Measurements from ENCODE around the gene SPTLC3. TPM values are rescaled to one million over a fixed set of nuclear protein-coding genes. Genes with fewer than 3 reads are reported as not detected.

SPTLC3 gene
- total and polyA plus RNA-seq, 2 of the 13 experiments (the other 11 are each of a cell fraction or from before 2014, with no cell fraction given), result 20.5 to 95.6 TPM

DNA sequence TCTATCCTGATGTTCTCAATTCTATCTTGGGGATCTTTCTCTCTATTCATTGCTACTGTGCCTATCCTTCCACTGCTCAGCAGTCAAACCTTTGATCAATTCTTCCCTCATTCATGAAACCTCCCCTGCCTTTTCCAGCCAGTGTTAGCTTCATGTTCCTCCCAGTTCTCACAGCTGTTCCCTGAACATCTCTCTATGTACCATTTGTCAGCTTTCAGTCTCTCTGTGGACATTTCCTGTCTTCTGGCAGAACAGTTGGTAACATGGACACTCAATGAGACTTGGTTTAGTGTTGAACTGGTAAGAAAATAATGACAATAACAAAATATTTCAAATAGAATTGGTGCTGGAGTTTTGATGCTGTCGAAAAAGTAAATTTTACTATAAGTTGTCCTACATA, 26.2 kb downstream of the SPTLC3 start:
- no TSS peak for BruUV-seq (replicated peaks)
- ChIA-PET POLR2A (no interaction called here), CTCF (ENCODE audit: low intra/inter-chr PET ratio, low total read pairs) (no interaction called here)
- Histone ChIP-seq H3K4me2 (ENCODE audit: low read depth, low read length) (no peak overlapping the region), H3K36me3 (replicated peaks in 1 of 2; ENCODE audit: control insufficient read depth in 1 of 2, insufficient read depth in 2 of 2, low read length in 2 of 2) (peaks cover 16 to 44% of the 10 kb centered on the region in 2 experiments), H3K4me1 (ENCODE audit: insufficient read depth, low read length) (peaks cover 6% of the 10 kb centered on the region), H3K9ac (ENCODE audit: insufficient read depth, low read depth, low read length) (no peak overlapping the region), H3K4me3 (replicated peaks in 1 of 3; ENCODE audit: insufficient read depth in 1 of 3, low read depth in 2 of 3, low read length in 3 of 3) (no peak overlapping the region), H3K9me3 (ENCODE audit: low read length) (no peaks in the 10 kb centered on the region), H3K27me3 (ENCODE audit: control insufficient read depth in 1 of 2, insufficient read depth in 2 of 2, low read length in 2 of 2) (no peaks in the 10 kb centered on the region), H2AFZ (ENCODE audit: low read length) (no peak overlapping the region), H3K27ac (ENCODE audit: extremely low read length, insufficient read depth, low read length) (no peak overlapping the region), H4K20me1 (ENCODE audit: insufficient read depth, low read length) (no peaks in the 10 kb centered on the region), H3K79me2 (ENCODE audit: insufficient read depth, low read length) (no peaks in the 10 kb centered on the region)
- WGBS (ENCODE audit: low lambda C conversion rate), result 95% methylated on average over 1 of the region's 1 CpG
- ATAC-seq (no peak), FAIRE-seq (no peak), DNase-seq (ENCODE audit: low spot score) (no peak)
- in situ Hi-C loops (cut with HindIII; ENCODE audit: extremely low pct_ligation_motif_present, low pct_unique_long_range_greater_than_20kb) (no loop called here), intact Hi-C loops (cut with micrococcal nuclease; ENCODE audit: unreplicated experiment) (no loop called here)
- TF ChIP-seq ZMYM4 (CRISPR knock-in tag; IDR thresholded peaks at IDR 0.05) (0 out of 2 replicates have a peak, but pooled peaks have one; percentile 16), NR2F6 (IDR thresholded peaks at IDR 0.05) (no peak), NR2F6 (CRISPR knock-in tag; IDR thresholded peaks at IDR 0.05) (no peak)

DNA sequence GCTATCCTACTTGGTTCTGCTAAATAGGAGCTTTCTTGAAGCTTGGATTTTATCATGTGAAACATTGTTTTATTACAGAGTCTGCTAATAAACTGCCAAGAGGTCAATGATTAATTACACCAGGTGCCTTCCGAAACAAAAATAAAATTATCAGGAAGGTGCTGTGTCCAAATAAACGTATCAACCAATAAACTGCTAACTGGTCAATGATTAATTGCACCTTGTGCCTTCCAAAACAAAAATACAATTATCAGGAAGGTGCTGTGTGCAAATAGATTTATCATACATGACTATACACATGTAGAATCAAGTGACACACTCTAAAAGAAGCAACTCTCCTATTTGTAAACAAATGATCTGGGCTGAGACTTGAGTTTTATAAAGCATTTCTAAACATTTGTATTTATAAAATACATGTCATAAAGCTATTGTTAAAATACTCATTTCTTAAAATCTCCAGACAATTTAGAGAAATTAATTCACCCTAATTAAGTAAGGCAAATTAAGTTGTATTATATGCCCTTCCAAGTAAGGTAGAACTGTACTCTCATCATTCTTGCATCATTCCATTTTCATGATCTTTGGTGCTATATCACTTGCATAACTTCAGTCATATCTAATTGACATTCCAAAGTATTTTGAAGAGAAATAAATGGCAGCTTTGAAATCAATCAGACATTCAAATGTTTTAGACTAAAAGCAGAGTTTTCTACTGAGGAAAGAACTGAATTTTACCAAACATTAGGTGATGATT, 26.8 kb downstream of the SPTLC3 start:
- H3K27me3 ChIP-seq (ENCODE audit: control insufficient read depth in 1 of 2, insufficient read depth in 2 of 2, low read length in 2 of 2), result no peaks in the 10 kb centered on the region
- peaks cover 15 to 38% of the 10 kb centered on the region in 2 experiments for H3K36me3 ChIP-seq (replicated peaks in 1 of 2; ENCODE audit: control insufficient read depth in 1 of 2, insufficient read depth in 2 of 2, low read length in 2 of 2)
- H3K27ac ChIP-seq (ENCODE audit: extremely low read length, insufficient read depth, low read length), result no peak overlapping the region
- ChIA-PET CTCF (ENCODE audit: low intra/inter-chr PET ratio, low total read pairs) (no interaction called here), POLR2A (no interaction called here)
- intact Hi-C loops (cut with micrococcal nuclease; ENCODE audit: unreplicated experiment) (no loop called here), in situ Hi-C loops (cut with HindIII; ENCODE audit: extremely low pct_ligation_motif_present, low pct_unique_long_range_greater_than_20kb) (no loop called here)
- no peak overlapping the region for H3K4me3 ChIP-seq (replicated peaks in 1 of 3; ENCODE audit: insufficient read depth in 1 of 3, low read depth in 2 of 3, low read length in 3 of 3)
- no peaks in the 10 kb centered on the region for H3K4me1 ChIP-seq (ENCODE audit: insufficient read depth, low read length)
- H3K9me3 ChIP-seq (ENCODE audit: low read length), result no peaks in the 10 kb centered on the region
- DNase-seq (ENCODE audit: low spot score) (no peak), FAIRE-seq (no peak), ATAC-seq (no peak)
- H4K20me1 ChIP-seq (ENCODE audit: insufficient read depth, low read length), result no peaks in the 10 kb centered on the region
- no peaks in the 10 kb centered on the region for H3K79me2 ChIP-seq (ENCODE audit: insufficient read depth, low read length)
- BruUV-seq (replicated peaks), result no TSS peak
- no peak overlapping the region for H3K4me2 ChIP-seq (ENCODE audit: low read depth, low read length)
- 90% methylated on average over 2 of the region's 2 CpGs for WGBS (ENCODE audit: low lambda C conversion rate)
- no peak overlapping the region for H3K9ac ChIP-seq (ENCODE audit: insufficient read depth, low read depth, low read length)
- no peak overlapping the region for H2AFZ ChIP-seq (ENCODE audit: low read length)
- TF ChIP-seq HNRNPLL (IDR thresholded peaks at IDR 0.05; ENCODE audit: low read depth, low read length, poor library complexity, severe bottlenecking), result no peak
- no peak for TF ChIP-seq ZHX2 (IDR thresholded peaks at IDR 0.05; ENCODE audit: low read depth)
- no peak for TF ChIP-seq ZHX2 (CRISPR knock-in tag; IDR thresholded peaks at IDR 0.05; ENCODE audit: borderline replicate concordance)
- TF ChIP-seq DMAP1 (CRISPR knock-in tag; IDR thresholded peaks at IDR 0.05), result no peak
- no peak for TF ChIP-seq ZNF34 (CRISPR knock-in tag; IDR thresholded peaks at IDR 0.05; ENCODE audit: borderline replicate concordance)
- no peak for TF ChIP-seq ZNF883 (CRISPR knock-in tag; IDR thresholded peaks at IDR 0.05; ENCODE audit: not compliant biosample characterization)
- no peak for TF ChIP-seq ZNF781 (CRISPR knock-in tag; IDR thresholded peaks at IDR 0.05; ENCODE audit: borderline replicate concordance, not compliant biosample characterization)
- no peak for TF ChIP-seq HNF4A (CRISPR knock-in tag; IDR thresholded peaks at IDR 0.05)
- TF ChIP-seq ZNF264 (CRISPR knock-in tag; IDR thresholded peaks at IDR 0.05), result no peak
- TF ChIP-seq ATF7 (IDR thresholded peaks at IDR 0.05), result peak; percentile 38; the same call in 1 of the 2 replicates
- no peak for TF ChIP-seq ATF7 (CRISPR knock-in tag; IDR thresholded peaks at IDR 0.05)
